Colon (tissue), 2 donors: Measurements from ENCODE around the gene MON1A.
"Not testable (repeated sequence)": the region's sequence is repeated elsewhere in the genome, so short reads cannot be mapped to it uniquely, and the experiment has no call there.

Experiments
- FAIRE-seq: peaks from 2 replicates; lab custom pipeline; 2012; peaks lifted over from hg19 to GRCh38; lab: Jason Lieb, UNC
- donor health status: control.
- donor health status: control.

MON1A gene, protein sequence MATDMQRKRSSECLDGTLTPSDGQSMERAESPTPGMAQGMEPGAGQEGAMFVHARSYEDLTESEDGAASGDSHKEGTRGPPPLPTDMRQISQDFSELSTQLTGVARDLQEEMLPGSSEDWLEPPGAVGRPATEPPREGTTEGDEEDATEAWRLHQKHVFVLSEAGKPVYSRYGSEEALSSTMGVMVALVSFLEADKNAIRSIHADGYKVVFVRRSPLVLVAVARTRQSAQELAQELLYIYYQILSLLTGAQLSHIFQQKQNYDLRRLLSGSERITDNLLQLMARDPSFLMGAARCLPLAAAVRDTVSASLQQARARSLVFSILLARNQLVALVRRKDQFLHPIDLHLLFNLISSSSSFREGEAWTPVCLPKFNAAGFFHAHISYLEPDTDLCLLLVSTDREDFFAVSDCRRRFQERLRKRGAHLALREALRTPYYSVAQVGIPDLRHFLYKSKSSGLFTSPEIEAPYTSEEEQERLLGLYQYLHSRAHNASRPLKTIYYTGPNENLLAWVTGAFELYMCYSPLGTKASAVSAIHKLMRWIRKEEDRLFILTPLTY

DNA sequence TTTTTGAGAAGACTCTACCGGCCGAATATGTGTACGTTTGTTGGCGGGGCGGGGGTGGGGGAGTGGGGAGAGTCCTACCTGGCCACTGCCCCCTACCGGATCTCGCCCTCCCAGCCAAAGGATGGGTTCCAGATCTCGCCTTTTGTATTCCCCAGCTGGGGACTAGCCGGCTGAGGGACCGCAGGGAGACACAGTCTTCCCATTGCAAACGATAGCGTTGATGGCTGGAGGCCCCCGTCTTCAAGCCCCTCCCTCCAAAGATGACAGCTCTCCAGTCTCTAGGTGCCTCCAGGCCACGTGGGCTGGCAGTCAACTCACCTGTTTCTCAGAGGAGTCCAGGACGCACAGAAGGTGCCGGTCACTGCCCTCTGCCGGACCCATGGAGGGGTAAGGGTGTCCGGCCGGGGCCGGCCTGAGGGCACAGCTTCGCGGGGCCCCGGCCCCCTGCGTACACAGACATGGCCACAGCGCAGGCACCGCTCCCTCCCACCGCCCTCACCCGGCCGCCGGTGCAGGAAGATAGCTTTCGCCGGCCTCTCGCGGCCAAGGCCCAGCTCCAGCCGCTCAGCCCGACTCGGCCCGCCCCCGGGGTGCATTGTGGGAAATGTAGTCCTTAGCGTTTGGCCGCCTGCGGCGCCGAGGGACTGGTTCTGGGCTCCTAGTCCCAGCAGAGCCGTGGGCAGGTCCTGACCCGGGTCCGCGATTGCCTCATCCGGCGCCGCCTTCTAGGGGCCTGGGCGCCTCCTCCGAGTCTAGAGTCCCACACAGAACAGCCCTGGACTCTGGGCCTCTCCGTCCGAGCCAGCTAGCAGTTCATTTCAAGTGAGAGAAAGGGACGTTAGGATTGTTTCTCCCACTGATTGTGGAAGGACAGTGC, at the start of gene MON1A:
Gene MON1A (minus strand): TSS at position 521 of the 877 bp plus-strand sequence. CDS start 16,465 bp downstream, outside the sequence.
- FAIRE-seq: no peak

DNA sequence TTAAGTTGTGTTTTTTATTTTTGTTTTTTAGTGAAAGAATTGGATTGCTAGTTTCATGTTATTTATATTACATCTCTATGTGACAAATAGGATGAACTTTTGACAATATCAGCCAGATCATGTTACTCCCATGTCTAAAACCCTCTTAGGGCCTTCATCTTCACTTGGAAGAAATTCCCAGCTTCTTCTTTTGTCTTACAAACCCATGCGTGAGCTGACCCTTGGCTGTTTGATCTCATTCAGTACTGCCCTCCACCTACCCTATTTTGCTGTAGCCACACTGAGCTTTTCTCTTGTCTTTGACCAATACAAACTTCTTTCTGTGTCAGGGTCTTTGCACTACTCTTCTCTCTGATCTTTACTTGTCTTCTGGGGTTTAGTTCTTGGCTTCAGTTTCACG, 47.3 kb upstream of the MON1A start:
- FAIRE-seq: no peak

DNA sequence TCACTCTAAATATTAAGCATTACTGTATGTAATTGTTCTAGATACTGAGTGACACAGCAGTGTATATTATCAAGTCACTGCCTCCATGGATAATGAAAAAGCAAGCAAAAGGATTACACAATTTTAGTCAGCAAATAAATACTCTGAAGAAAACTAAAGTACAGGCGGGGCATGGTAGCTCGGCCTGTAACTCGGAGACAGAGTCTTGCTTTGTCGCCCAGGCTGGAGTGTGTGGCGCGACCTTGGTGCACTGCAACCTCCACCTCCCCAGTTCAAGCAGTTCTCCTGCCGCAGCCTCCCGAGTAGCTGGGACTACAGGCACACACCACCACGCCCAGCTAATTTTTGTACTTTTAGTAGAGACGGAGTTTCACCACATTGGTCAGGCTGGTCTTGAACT, 43.0 kb upstream of the MON1A start:
- no peak for FAIRE-seq

DNA sequence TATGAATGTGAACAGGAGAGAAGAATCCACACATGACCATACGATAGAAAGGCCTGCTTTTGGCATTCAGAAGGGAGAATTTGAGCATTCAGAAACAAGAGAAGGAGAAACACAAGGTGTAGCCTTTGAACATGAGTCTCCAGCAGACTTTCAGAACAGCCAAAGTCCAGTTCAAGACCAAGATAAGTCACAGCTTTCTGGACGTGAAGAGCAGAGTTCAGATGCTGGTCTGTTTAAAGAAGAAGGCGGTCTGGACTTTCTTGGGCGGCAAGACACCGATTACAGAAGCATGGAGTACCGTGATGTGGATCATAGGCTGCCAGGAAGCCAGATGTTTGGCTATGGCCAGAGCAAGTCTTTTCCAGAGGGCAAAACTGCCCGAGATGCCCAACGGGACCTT, 38.7 kb upstream of the MON1A start:
- no peak for FAIRE-seq

GRCh38 chr3:49967291-49967690, 37.7 kb upstream of the MON1A start:
- no peak for FAIRE-seq

GRCh38 chr3:49966233-49966942, 36.8 kb upstream of the MON1A start:
- no peak for FAIRE-seq

GRCh38 chr3:49955636-49956035, 26.0 kb upstream of the MON1A start:
- FAIRE-seq: no peak

- no peak for FAIRE-seq
Observed at GRCh38 chr3:49952924-49953323, 23.3 kb upstream of the MON1A start.

DNA sequence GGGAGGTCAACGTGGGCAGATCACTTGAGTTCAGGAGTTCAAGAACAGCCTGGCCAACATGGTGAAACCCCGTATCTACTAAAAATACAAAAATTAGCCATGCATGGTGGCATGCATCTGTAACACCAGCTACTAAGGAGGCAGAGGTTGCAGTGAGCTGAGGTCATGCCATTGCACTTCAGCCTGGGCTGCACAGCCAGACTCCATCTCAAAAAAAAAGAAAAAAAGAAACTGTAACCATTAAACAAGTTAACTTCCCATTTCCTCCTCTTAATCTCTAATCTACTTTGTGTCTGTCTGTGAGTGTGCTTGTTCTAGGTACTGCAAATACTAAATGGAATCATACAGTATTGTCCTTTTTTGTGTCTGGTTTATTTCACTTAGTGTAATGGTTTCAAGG, 13.0 kb upstream of the MON1A start:
- no peak for FAIRE-seq

- no peak for FAIRE-seq
Observed at GRCh38 chr3:49940667-49941249, 11.1 kb upstream of the MON1A start.

DNA sequence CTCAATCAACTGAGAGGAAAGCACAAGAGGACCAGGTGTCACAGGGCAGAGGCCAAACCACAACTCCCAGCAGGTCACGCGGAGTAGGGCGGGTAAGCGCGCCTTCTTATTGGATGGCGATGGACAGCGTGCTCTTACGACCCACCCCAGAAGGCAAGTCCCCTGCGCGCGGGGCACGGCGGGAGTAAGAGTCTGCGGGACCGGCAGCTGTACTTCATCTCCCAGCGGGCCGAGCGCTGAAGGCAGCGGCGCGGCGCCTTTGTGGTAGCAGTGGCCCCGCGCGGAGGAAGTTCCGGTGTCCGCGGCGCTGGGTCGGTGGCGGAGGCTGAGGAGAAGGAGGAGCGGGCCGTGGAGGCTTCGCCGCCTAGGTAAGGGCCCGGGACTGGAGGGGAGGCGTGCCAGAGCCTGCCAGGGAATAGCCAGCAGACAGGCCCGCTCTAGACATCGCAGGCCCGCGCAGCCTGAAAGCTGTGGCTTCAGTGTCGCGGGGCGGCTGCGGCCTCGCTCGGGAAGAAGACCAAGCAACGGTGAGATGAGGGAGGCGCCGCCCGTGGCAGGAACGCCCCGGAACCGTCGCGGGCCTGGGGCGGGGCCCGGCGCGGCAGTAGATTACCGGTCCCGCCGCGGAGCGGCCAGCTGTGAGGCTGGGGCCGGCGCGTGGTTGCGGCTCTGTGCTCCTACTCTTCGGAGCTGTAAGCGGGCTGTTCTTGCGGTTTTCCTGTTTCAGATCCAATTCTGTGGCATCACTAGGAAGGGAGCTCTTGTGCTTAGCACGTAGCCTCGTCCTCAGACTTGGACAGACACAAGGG, 10.5 kb upstream of the MON1A start, which contains the start of gene RBM6:
Gene RBM6 (plus strand): TSS at position 293 of the 809 bp plus-strand sequence. CDS start 22,492 bp downstream, outside the sequence.
- no peak for FAIRE-seq

DNA sequence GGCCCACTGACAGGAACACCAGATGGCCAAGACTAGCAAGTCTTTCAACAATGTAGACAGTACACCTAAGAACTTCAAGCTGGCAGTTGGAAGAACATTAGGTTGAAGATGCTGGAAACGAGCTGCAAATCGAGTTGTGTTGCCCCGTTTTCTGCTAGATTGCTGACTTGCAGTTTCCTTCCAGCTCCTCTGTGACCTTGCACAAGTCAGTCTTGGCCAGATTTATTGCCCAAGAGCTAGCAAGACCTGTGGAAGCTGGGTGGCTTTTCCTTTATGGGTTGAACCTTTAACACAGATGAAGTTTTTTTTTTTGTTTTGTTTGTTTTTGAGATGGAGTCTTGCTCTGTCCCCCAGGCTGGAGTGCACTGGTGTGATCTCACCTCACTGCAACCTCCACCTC, 7.5 kb upstream of the MON1A start:
- no peak for FAIRE-seq

DNA sequence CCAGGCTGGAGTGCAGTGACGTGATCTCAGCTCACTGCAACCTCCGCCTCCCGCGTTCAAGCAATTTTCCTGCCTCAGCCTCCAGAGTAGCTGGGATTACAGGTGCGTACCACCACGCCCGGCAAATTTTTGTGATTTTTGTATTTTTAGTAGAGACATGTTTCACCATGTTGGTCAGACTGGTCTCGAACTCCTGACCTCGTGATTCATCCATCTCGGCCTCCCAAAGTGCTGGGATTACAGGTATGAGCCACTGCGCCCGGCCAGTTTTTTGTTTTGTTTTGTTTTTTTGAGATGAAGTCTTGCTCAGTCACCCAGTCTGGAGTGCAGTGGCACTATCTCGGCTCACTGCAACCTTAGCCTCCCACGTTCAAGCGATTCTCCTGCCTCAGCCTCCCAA, 2.7 kb upstream of the MON1A start:
- not testable (repeated sequence) for FAIRE-seq

DNA sequence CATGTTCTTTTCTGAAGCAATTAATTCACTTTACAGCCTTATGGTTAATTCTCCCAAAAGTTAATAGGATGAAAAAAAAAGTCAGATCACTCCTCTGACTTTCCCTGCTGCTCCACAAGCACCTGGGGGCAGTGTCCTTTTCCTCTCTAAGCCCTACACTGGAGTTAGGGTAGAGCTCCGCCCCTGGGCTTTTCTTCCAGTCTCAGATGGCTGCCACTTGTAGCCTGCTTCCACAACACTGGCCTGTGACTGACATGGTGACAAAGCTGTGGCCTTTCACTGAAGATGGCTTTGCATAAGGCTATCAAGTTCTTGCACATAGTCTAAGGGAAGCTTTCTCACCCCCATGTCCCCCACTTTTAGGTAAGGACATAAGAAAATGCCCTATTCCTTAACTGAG, 1.3 kb upstream of the MON1A start:
- no peak for FAIRE-seq

GRCh38 chr3:49930168-49930690, 618 bp upstream of the MON1A start:
- no peak for FAIRE-seq

GRCh38 chr3:49928481-49929017, 1.1 kb downstream of the MON1A start:
- FAIRE-seq: no peak

DNA sequence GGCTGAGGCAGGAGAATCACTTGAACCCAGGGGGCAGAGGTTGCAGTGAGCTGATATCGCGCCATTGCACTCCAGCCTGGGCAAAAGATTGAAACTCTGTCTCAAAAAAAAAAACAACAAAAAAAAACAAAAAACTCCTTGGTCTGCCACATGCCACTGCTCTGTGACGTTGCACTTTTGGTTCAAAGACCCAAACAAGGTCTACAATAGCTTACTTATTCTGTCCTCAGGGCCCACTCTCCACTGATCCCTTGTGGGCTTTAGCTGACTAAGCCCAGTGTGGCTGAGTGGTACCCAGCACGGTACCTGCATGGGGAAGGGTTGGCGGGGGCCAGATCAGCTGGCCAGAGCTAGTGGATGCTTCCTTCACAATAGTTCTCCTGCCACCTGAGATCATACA, 1.8 kb downstream of the MON1A start:
- FAIRE-seq: no peak

DNA sequence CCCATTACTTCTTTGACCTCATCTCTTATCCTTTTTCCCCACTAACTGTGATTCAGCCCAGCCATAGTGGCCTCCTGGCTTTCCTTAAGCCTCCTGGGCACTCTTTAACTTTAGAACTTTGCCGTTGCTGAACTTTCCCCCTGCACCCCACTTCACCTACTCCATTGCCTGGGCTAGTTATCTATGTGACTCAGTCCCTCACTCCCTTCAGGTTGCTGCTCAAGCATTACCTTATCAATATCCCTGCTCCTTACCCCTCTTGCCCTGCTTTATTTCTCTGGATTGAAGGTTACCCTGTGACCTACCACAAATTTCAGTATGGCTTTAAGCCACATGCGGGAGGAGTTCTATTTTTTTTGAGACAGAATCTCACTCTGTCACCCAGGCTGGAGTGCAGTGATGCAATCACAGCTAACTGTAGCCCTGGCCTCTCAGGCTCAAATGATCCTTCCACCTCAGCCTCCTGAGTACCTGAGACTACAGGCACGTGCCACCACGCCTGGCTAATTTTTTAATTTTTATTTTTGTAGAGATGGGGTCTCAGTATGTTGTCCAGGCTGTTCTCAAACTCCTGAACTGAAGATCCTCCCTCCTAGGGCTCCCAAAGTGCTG, 3.4 kb downstream of the MON1A start:
- no peak for FAIRE-seq

- FAIRE-seq: no peak
Observed at GRCh38 chr3:49925485-49925884, 4.1 kb downstream of the MON1A start.

- FAIRE-seq: no peak
Observed at GRCh38 chr3:49924683-49925082, 4.9 kb downstream of the MON1A start.
